Measurements from ENCODE around the gene TMEM132C.

Gene TMEM132C

GRCh38 chr12:128660532-128661225, 393.7 kb downstream of the TMEM132C start:
- no peak for DNase-seq (ENCODE audit: low read depth in 2 of 2)

DNA sequence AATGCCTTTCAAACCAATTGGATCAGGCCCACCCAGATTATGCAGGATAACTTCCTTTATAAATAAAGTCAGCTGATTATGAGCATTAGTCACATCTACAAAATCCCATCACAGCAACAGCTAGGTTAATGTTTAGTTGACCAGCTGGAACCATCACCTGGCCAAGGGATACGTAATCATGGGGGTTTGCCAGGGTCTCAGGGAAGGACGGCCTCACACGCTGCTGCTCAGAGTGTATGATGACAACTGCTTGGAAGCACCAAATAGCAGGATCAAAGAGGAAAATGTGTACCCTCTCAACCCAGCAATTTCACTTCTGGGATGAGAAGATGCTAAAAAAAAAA, 394.2 kb downstream of the TMEM132C start:
- DNase-seq (ENCODE audit: low read depth in 2 of 2): no peak

DNA sequence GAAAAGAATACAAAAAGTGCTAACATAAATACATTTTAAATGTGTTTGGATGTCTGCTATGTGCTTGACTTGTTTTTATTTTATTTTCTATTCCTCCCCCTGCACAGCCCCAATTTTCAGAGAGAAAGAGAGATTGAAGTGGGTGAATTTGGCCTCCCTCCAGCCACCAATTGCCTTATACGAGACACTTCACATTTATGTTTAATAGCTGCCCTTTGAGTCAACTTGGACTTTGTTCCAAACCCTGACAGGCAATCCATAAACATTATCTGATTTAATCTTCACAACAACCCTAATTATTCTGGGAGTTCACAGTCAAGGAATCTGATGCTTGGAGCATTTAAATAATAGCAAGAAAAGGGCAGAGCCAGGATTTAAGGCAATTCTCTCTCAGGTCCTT, 395.1 kb downstream of the TMEM132C start:
- DNase-seq (ENCODE audit: low read depth in 2 of 2): no peak

- no peak for DNase-seq (ENCODE audit: low read depth in 2 of 2)
Measured at GRCh38 chr12:128664501-128664900, 397.5 kb downstream of the TMEM132C start.

GRCh38 chr12:128667193-128667592, 400.2 kb downstream of the TMEM132C start:
- DNase-seq (ENCODE audit: low read depth in 2 of 2): no peak

DNA sequence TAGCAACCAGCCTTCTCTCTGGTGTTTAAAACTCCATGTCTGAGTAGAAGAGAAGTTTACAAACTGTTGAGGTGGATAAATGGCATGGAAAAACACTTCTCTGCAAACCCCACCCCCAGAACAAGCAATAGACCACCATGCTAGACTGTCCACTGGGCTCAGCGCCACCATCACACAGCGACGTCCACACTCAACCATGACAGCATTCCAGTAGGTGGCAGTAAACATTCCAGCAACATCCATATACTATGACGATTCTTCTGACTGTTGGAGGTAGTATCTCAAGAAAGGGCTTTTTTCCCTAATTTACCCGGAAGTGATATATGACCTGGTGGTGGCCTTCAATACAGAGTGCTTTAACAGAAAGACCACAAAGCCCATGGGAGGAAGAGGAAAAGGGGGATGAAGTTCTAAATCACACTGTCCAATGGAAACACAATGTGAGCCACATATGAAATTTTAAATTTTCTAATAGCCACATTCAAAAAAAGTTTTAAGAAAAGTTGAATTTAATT, 404.6 kb downstream of the TMEM132C start:
- no peak for DNase-seq (ENCODE audit: low read depth in 2 of 2)

- DNase-seq (ENCODE audit: low read depth in 2 of 2): no peak
Measured at GRCh38 chr12:128672428-128672827, 405.5 kb downstream of the TMEM132C start.

GRCh38 chr12:128672893-128673292, 405.9 kb downstream of the TMEM132C start:
- no peak for DNase-seq (ENCODE audit: low read depth in 2 of 2)

DNA sequence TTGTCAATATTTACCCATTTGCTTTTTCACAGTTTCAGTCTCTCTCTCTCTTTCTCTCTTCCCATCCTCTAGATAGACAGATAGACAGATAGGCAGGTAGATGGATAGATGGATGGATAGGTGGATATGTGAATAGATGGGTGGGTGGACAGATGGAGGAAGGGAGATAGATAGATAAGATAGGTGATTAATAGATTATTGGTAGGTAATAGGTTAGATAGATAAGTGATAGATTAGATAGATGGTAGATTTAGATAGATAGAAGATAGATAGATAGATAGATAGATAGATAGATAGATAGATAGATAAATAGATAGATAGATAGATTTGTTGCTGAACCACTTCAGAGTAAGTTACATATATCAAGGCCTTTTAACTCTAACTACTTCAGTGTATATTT, 408.6 kb downstream of the TMEM132C start:
- DNase-seq (ENCODE audit: low read depth in 2 of 2): no peak

- DNase-seq (ENCODE audit: low read depth in 2 of 2): no peak
Measured at GRCh38 chr12:128680555-128680954, 413.6 kb downstream of the TMEM132C start.

DNA sequence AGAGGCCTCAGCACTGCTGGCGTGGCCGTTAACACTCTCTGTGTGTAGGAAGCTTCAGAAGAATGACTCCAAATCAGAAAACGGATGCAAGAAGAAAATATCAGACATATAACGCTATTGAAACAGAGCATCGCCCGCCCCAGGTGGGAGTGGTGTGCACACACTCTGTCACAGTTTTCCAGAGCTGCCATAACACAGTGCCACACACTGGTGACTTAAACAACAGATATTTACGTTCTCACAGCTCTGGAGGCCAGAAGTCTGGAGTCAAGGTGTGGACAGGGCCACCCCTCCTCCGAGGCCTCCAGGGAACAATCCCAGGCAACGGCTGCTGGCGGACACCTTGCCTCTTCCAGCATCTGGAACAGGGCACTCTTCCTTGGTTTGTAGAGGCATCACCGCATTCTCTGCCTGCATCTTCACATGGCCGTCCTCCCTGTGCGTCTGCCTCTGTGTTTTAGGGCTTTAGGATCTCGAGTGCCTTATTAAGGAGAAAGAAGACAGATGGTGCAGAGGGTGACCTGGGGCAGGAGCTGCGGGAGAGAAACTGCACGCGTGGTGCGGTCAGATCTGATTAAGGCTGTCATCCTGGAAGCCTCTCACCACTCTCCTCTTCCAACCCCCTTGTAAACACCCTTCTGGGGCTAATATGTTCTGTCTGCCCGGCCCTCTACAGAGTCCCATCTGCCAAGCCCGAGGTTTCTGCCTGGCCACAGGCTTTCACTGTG, 415.7 kb downstream of the TMEM132C start:
- DNase-seq (ENCODE audit: low read depth in 2 of 2): no peak

DNA sequence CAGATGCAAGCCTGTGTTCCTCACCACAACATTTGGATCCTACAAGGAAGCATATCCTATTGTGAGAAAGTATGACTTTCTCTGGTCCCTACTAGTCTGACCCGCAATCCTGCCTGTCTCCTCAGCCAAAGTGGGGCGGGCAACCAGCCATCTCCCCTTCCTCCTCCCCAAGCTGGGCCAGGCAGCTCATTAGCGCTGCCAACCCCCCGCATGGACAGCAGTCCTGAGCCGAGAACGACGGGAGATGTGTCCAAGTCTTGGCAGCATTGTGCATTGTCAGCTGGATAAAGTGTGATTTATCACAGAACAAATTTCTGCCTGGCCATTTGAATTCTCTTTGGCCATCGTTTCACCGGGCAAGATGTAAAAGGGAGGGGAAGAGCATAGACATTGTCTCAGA, 417.4 kb downstream of the TMEM132C start:
- no peak for DNase-seq (ENCODE audit: low read depth in 2 of 2)

DNA sequence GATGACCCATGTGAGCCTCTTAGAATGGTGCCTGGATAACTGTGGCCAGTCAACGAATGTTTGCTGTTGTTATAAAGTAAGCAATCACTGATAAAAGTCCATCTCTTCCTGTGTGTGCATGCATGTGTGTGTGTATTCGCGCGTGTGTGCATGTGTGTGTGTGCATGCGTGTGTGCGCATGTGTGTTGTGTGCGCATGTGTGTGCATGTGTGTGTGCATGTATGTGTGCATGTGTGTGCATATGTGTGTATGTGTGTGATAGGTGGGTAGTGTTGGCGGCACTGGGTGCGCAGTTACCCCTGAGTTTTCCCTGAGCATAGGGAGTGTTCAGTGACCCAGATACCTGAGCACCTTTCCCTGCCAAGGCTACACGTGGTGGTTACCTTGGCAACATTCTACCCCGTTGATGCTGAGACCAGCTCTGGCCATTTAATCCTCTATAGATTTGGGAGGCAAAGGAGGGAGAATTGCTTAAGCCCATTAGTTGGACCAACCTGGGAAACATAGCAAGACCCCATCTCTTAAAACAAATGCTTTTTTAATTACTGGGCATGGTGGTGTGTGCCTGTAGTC, 419.0 kb downstream of the TMEM132C start:
- no peak for DNase-seq (ENCODE audit: low read depth in 2 of 2)

GRCh38 chr12:128687851-128688250, 420.9 kb downstream of the TMEM132C start:
- DNase-seq (ENCODE audit: low read depth in 2 of 2): no peak

DNA sequence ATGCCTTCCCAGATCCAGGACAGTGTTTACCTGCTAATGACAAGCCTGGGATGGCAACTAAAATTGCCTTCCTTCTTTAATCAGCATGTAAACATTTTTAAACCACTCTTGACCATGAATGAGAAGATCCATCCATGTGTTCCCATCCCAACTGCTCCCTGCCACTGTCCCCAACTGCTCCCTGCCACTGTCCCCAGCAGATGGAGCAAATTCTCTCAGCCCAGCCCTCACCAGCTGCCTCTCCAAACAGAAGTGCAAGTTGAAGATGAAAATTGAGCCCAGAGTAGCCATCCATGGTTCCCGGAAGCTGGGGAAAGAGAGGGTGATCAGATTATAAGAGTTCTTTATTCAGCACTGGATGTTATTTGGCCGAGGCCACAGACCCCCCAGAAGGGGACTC, 423.7 kb downstream of the TMEM132C start:
- DNase-seq (ENCODE audit: low read depth in 2 of 2): no peak

DNA sequence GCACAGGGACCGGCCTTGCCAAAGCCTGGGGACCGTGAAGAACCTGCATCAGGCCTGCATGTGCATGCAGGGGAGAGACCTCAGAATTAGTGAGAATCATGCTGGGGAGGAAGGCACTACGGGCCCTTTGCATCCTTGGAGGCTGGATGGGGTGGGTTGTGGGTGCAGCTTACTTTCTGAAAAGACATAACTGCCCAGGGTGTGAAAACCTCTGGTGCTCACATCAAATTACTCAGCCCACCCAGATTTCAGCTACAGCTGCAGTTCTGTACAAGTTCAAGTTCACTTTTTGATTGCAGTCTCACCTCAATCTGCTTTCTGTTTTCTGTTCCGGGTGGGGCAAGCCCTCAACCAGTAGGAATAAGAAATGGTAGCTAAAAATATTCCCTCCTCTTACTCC, 426.1 kb downstream of the TMEM132C start:
- no peak for DNase-seq (ENCODE audit: low read depth in 2 of 2)

DNA sequence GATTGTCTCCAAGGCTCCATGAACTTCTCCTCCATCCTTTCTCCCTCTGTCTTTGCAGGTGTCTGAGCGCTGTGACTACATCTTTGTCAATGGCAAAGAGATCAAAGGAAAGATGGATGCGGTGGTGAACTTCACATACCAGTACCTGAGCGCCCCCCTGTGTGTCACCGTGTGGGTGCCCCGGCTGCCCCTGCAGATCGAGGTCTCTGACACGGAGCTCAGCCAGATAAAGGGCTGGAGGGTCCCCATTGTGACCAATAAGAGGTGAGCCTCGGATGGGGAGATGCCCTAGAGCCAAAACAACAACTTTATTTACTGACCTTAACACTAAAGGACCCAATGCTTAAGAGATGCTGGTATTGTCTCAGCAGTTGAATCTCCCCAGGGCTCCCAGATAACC, 426.8 kb downstream of the TMEM132C start:
- DNase-seq (ENCODE audit: low read depth in 2 of 2): no peak

- no peak for DNase-seq (ENCODE audit: low read depth in 2 of 2)
Measured at GRCh38 chr12:128694445-128694844, 427.5 kb downstream of the TMEM132C start.

- DNase-seq (ENCODE audit: low read depth in 2 of 2): no peak
Measured at GRCh38 chr12:128695697-128696096, 428.7 kb downstream of the TMEM132C start.

DNA sequence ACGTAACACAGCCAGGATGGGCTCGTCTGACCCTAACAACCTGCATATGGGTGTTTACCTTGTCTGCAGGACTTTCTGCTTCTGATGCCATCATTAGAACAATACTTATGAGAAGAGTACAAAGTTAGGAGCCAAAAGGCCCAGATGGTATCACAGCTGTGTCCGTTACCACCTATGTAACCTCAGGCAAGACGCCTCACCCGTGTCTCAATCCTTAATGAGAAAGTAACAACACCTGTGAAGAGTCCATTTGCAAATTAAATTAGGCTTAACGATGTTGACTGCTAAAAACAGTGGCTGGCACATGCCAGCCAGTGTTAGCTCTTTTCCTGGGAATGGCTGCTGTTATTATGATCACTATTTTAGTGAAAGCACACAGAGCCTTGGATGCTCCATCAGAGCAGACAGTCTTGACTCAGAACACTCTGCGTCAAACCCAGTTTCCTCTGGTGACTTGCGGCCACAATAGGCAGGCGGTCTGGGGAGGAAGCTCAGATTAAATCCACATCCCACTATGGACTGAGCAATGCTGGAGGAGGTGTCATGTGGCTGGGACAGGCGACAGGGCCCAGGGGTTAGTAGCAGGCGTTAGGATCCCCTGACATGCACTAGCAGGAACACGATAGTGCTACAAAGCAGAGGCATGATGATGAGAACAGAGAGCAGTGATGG, 431.5 kb downstream of the TMEM132C start:
- DNase-seq (ENCODE audit: low read depth in 2 of 2): no peak

DNA sequence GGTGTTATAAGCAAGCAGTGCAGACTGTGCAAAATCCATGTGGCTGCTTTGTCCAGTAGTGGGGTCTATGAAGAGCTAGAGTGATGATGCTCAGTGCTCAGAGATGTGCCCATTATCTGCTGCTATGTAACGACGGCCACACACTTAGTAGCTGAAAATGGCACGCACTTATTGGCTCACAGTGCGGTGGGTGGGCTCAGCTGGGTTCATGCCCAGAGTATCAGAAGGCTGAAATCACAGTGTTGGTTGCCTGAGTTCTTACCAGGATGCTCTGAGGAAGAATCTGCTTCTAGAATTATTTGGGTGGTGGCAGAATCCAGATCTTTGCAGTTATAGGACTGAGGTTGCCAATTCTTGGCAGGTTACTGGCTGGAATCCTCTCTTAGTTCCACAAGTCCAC, 432.1 kb downstream of the TMEM132C start:
- DNase-seq (ENCODE audit: low read depth in 2 of 2): no peak

- no peak for DNase-seq (ENCODE audit: low read depth in 2 of 2)
Measured at GRCh38 chr12:128702371-128702770, 435.4 kb downstream of the TMEM132C start.

DNA sequence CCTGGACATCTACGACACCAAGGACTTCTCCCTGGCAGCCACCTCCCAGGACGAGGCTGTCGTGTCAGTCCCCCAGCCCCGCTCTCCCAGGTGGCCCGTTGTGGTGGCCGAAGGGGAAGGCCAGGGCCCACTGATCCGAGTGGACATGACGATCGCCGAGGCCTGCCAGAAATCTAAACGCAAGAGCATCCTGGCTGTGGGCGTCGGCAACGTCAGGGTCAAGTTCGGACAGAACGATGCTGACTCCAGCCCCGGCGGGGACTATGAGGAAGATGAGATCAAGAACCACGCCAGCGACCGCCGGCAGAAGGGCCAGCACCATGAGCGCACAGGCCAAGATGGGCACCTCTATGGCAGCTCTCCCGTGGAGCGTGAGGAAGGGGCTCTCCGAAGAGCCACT, 438.2 kb downstream of the TMEM132C start:
- no peak for DNase-seq (ENCODE audit: low read depth in 2 of 2)
